Activated naive CD4-positive, alpha-beta T cell (primary cell): Measurements from ENCODE around the gene PHLDB2.

ENCODE experiments used
- DNase-seq, 4 experiments: peaks; one replicate each; lab custom pipeline; 2025; lab: John Stamatoyannopoulos, UW

PHLDB2 gene

DNA sequence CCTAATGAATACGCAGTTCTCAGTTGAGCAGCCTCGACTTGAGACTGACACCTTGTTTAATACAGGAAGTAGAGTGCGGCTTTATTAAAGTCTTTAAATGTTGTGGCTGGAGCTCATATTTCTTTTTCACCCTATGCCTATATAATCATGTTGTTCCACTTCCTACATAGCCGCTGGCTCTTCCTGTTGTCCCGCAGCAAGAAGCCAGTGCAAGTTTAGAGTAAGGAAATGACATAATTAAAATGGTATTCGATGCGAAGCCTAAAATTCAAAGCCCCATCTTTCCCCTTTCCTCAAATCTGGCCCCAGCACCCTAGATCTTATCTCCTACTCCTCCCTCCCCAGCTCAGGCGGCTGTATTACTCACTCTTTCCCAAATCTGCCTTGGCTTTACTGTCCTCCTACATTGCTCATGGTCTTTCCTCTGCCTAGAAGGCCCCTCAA is 7.5 kb upstream of the PHLDB2 start:
- DNase-seq: no peak

- no peak for DNase-seq
Observed at GRCh38 chr3:111852540-111852939, 6.5 kb upstream of the PHLDB2 start.

DNA sequence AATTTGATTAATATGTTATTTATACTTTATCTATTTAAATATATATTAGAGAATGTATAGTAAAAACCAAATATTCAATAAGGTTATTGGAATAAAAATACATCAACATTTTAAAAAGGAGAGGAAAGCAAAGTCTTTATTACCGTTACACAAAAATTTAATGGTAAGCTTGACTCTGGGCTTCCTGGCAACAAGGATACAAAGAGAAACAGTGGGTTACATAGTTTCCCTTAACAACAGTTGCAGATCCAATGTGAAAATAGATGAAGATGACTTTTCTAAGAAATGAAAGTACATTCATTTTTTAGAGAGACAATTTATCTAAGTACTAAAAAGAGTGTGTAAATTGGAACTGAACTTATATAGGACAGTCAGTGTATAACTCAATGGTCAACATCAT is 6.0 kb upstream of the PHLDB2 start:
- DNase-seq: no peak

- DNase-seq: no peak
Observed at GRCh38 chr3:111854990-111855389, 4.1 kb upstream of the PHLDB2 start.

DNA sequence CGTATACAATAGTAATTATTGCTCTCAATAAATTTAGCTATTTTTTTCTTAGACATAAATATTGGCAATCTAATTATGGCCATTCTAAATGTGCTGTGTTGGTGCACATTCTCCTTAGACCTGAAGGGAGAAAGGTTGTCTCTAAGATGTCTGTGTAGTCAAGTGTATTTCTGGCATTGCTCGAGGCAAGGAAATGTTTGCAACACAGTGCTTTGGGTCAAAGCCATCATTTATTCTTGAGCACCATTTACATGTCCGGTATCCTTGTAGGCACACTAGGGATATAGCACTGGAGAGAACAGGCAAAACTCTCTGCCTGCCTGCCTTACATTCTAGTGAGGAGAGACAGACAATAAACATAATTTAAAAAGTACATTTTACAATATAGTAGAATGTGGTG is 2.6 kb upstream of the PHLDB2 start:
- DNase-seq: no peak

- DNase-seq: no peak
Observed at GRCh38 chr3:111857474-111857873, 1.6 kb upstream of the PHLDB2 start.

DNA sequence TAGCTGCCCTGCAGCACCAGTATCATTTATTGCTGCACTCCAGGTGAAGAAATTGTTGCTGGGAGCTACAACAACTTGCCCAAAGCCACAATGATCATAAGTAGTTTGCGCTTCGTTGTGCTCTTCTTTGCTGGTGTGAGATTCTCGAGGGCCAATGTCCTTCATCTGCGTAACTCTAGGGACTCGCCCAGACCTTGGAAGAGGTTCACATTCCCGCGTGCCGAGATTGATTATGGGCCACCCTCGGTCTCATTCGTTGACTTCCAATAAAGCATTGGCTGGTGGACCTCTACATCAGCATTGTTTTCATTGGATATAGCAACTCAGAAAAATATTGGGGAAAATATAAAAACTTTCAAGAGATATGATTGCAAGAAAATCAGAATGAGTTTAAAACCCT is 423 bp upstream of the PHLDB2 start:
- DNase-seq: no peak

- peak in 2 of 4 experiments; percentile 3 to 4 for DNase-seq
Observed at GRCh38 chr3:111859974-111860859, 1.2 kb downstream of the PHLDB2 start.

- DNase-seq: no peak
Observed at GRCh38 chr3:111861391-111861790, 2.3 kb downstream of the PHLDB2 start.

DNA sequence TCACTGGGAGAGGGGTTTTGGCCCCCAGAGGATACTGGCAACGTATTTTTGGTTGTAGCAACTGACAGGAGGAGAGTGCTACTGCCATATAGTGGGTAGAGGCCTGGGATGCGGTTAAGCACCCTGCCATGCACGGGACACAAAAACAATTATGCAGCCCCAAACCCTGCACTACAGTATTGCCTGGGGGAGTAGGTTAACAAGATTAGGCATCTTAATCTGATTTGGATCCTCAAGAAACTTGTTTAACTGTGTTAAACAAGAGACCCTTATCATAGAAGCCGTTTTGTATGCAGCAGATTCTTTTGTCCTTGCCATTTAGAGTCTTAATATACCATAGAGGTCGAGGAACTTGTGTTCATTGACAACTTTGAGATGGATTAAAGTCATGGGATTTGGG is 3.4 kb downstream of the PHLDB2 start:
- no peak for DNase-seq

GRCh38 chr3:111862974-111863373 is 3.9 kb downstream of the PHLDB2 start:
- DNase-seq: no peak

GRCh38 chr3:111863942-111864694 is 5.1 kb downstream of the PHLDB2 start:
- no peak for DNase-seq

- no peak for DNase-seq
Observed at GRCh38 chr3:111864821-111865656, 6.0 kb downstream of the PHLDB2 start.

DNA sequence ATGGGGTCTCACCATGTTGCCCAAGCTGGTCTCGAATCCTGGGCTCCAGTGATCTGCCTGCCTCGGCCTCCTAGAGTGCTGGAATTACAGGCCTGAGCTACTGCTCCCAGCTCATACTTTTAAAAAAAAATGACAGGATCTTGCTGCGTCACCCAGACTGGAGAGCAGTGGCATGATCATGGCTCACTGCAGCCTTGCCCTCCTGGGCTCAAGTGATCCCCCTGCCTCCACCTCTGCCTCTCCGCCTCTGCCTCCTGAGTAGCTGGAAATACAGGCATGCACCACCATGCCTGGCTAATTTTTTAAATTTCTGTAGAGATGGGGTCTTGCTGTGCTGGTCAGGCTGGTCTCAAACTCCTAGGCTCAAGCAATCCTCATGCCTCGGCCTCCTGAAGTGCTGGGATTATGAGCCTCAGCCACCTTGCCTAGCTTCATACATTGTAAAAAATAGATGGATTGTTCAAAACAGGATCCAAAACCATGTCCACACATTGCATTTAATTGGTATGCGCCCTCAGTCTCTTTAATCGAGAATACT is 8.9 kb downstream of the PHLDB2 start:
- no peak for DNase-seq

DNA sequence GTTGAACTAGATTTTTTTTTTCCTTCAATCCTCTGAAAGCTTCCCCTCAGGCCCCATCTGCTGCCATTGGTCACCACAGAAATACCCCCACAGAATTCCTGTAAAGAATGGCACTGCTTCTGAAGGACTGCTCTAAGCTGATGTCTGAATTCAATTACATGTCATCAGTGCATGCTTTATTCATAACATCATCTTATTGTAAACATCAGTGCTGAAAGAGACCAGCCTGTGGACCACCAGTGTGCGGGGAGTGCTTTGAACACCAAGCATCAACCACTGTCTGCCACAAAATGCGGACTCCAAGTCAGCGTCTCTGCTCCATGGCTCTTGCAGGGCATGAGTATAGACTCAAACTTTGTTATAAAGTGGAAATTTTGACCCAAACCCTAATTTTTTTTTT is 11.6 kb downstream of the PHLDB2 start:
- DNase-seq: no peak

GRCh38 chr3:111871809-111872623 is 13.0 kb downstream of the PHLDB2 start:
- no peak for DNase-seq

DNA sequence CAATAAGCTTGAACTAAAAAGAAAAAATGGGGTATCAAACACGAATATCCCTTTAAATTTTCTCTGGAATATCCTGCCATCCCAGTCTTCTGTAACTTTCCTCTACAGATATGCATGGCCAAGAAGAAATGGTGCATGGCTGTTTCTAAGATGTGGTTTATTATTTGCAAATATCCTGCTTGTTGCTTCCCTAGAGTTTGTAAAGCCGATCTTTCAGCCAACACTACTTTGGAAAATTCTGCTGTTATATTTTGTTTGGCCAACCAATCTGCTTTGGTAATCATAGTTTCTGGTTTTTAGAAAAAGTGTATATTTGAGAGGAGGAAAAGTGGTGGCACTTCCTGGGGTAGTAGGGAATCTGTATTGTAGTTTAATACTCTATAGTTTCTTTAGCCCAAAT is 13.9 kb downstream of the PHLDB2 start:
- DNase-seq: no peak

DNA sequence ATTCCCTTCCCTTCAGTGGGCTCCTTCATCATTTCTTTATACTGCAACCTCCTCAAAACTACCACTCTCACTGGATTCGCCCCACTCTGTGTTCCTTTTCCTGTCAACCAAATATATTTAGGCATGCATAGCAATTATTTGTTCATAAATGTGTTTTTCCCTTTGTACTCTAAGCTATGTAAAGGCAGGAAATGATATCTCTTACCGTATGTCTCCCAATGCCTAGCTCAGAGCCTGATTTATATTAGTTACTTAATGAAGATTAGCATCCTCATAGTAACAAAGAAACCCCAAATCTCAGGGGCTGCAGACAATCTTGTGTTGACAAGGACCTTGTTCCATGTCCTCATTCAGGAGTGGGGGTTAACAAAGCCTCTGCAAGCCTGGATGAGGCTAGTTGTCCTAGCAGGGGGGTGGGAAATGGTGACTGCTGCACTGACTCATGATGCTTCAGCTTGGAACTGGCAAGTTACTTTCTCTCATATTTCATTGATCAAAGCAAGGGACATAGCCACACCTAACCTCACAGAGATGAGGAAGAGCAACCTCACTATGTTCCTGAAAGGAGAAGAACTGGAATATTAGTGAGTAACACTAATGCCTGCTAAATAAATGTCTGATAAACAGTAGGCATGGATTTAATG is 15.2 kb downstream of the PHLDB2 start:
- DNase-seq: no peak

DNA sequence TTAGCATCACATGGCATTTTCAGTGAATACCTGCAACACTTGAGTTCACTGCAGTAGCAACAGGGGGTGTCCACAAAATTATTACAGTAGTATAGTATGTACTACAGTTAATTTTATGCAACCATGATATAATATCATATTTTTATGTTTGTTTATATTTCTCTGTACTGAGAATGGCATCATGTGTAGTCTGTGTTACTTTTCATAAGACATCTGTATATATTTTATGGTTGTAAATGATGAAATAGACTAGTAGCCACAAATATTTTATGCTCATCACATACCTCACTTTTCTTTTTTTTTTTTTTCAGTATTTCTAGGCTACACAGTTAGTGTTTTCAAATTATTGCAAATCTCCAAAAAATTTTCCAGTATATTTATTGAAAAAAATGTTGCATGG is 22.4 kb downstream of the PHLDB2 start:
- DNase-seq: no peak

DNA sequence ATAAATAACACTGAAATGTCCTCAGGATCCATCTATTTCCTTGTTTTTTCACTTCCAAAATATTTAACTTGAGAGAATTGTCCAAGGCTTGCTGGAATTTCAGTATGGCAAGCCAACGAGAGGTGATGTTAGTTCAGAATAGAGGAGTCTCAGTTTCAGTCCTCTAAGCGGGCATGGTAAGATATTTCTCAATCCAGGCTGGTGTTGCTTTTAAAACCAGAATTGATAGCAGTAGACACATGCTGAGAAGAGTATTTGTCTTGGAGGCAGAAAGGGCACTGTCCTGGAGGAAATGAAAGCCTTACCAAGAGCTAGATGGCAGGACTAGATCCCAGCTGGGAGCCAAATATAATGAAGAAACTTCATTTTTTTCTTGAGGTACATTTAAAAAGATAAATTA is 23.1 kb downstream of the PHLDB2 start:
- no peak for DNase-seq

- no peak for DNase-seq
Observed at GRCh38 chr3:111882799-111883198, 23.7 kb downstream of the PHLDB2 start.
